GM12892 (cell line): ENCODE measurements around the gene DENND1A.

ENCODE experiments used
- DNase-seq: peaks from one replicate; pipeline ENCODE4 v3.0.0; 2011; ENCODE audit not compliant: insufficient read length
- FAIRE-seq: peaks from 2 replicates; lab custom pipeline; 2011; peaks lifted over from hg19 to GRCh38; lab: Jason Lieb, UNC
- POLR2A ChIP-seq: IDR thresholded peaks from 2 replicates; pipeline ENCODE4 v1.6.1; 2011; ENCODE audit warnings: low read depth, low read length, control low read depth
- POLR2AphosphoS5 ChIP-seq: IDR thresholded peaks from 2 replicates; pipeline ENCODE4 v1.6.1; 2011; ENCODE audit warnings: low read depth, low read length, control low read depth
- TAF1 ChIP-seq: IDR thresholded peaks from 2 replicates; pipeline ENCODE4 v1.6.1; 2011; ENCODE audit warnings: low read depth, mild to moderate bottlenecking, control low read depth, low read length, borderline replicate concordance

The DENND1A gene

DNA sequence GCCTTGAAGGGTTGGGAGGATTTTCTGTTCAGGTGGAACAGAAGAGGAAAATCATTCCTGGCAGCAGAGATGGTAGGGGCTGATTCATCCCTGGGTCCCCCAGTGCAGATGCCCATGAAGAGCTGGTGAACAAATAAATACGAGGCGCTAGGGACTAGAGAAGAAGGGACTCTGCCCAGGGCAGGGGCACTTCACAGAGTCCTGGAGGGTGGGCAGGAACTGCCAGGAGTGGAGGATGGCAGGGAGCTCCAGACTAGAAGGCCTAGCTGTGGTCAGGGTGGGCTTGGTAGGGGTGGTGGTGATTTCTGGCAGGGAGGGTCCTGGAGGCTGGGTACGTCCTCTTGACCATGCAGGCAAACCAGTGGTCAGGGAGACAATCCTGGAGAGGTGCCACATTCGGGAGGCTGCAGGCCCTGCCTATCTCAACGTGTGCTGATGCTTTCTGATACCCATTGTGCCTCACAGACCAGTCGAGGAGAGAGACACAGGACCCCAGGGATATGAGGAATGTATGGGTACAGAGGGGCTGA lies 504.0 kb downstream of the DENND1A start:
- no peak for TF ChIP-seq TAF1
- no peak for TF ChIP-seq POLR2A
- TF ChIP-seq POLR2AphosphoS5: no peak
- DNase-seq: no peak
- FAIRE-seq: no peak

DNA sequence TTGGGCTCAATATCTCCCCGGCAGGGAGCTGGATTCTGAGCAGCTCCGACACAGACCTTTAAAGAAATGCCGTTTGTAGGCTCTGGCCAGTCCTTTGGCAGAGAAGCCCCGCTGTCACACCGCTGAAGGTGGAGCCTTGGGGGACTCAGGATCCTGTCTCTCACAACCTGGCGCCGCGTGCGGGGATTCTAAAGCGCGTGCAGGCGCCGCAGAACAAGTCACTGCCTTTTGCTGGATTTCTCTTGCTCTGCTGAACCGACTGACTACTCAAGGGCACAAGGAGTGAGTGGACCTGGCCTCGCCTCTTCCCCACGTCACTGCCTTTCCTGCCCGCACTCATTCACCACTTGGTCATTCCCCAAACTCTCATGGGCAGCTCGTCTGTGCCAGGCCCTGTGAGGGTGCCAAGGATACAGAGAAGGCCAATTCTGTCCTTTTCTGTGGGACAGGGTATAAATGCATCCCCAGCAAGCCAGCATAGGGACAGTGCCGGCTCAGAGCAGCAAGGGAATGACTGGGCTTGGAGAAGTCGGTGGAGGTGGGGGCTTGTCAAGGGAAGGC lies 504.6 kb downstream of the DENND1A start:
- DNase-seq (no peak), FAIRE-seq (no peak)
- TF ChIP-seq POLR2AphosphoS5 (no peak), TAF1 (no peak), POLR2A (no peak)

DNA sequence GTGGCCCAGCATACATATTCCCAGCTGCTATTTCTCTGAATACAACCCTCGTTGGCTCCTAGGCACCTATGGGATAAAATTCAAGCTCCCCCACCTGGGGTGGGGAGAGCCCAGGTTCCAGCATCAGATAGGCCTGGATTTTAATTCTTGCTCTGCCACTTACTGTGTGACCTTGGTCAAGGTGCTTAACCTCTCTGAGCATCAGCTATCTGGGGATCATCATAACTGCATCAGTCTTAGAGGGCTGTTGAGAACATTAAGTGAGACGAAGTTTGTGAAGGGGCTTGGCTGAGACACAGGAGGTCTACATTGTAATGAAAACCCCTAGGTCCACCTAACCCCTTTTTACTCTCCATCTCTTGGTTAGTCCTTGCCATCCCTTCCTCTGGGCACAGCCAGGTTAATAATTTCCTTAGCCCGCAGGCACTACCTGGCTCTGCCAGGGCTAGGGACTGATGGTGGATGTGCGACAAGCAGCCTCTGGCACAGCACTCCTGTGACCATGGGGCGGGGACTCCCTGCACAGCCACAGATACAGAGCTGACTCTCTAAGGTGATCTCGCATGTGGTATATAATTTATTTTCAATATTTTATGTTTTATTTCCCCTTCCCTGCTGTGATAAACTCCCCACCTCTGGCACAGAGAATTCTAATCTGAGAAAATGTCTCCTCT lies 505.2 kb downstream of the DENND1A start:
- no peak for DNase-seq
- no peak for FAIRE-seq

DNA sequence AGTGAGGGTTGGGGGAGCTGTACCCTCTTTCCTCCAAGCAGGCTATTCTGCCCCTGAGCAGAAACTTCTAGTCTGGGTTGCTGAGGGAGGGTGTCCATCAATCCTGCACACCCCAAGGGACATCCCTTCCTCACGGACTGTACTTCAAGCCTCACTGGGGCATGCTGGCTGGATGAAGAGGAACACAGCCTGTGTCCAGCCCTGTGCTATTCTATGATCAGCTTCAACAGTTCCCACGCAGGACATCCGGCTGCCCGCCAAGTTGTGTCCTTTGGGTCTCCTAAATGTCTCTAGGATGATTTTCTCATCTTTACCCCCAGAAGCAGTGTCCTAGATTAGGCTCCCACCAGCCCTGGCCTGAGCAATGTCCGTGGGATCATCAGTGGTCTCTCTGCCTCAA lies 505.8 kb downstream of the DENND1A start:
- TF ChIP-seq POLR2A (no peak), POLR2AphosphoS5 (no peak), TAF1 (no peak)
- no peak for FAIRE-seq
- no peak for DNase-seq

More for the DNA sequence above, 505.2 kb downstream of the DENND1A start:
- TF ChIP-seq POLR2A: no peak
- no peak for TF ChIP-seq POLR2AphosphoS5
- TF ChIP-seq TAF1: no peak

DNA sequence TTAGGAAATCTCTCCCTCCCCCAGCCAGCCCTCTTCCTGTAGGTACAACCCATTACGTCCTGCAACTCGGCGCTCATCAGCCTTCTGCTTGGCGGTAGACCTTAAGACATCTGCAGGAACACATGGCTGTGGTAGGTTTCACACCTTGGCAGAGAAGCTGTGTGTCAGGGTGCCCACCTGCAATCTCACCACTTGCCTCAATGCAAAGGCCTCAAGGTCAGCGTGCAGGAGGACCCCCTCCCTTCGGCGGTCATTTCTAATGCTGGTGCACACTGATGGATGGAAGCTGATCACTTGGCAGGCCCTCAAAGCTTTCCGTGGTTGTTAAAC lies 506.6 kb downstream of the DENND1A start:
- TF ChIP-seq POLR2A (no peak), TAF1 (no peak)
- DNase-seq (no peak), FAIRE-seq (no peak)

DNA sequence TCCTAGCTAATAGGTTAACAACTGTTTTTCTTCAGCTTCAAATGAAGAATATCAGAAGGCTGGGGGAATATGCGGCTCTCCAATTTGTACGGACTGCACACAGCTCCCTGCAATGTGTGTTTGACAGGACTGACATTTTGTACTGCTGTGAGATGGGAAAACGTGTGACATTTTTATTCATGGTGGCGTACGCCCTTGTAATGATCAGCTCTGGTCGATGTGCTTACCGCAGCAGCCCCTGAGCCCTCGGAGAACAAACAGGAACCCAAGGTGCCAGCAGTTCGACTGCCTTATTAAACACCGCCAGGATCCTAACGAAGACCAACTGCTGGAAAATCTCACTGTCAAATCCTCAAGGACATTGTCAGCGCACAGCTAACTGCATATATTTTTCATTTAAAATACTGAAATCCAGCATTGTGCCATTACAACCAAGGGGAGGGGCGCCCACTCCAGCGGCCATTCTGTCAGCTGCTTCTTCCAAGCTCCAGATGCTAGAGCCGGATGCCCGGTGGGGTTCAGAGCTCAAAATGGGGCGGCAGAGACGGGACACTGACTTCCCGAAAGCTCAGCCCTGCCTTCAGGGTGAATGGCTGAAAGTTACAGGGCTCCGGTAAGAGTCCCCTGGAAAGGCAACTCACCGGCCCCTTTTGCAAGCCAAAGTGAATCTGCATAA lies 507.2 kb downstream of the DENND1A start:
- TF ChIP-seq POLR2AphosphoS5 (no peak), POLR2A (no peak), TAF1 (no peak)
- FAIRE-seq (no peak), DNase-seq (no peak)

DNA sequence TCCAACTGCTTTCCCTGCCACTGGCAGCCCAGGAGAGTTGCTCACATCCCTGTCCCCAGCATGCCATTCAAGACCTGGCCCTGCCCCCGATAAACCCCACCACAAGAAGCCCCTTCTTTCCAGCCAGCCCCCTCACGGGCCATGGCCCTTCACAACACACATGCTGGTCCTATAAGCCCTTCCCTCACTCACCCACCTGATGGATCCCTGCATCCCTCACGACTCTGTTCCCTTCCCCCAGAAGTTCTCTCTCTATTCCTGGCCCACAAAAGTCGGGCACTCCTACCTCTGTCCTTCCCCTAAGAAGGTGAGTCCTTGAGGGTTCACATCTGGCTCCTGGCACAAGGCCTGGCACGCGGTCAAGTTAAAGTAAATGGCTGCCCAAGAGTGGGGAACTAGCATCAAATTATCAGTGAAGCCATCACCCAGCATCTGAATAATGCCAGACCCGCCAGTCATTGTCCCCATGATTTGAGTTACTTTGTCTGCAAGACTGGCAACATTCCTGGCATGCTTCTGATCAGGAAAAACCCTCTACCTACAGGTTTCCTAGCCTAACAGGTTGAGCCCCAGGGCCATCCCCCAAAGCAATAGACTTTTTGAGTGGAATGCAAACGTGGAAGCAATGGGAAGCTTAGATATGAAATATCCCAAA lies 508.0 kb downstream of the DENND1A start:
- TF ChIP-seq TAF1 (no peak), POLR2AphosphoS5 (no peak), POLR2A (no peak)
- FAIRE-seq (no peak), DNase-seq (no peak)

DNA sequence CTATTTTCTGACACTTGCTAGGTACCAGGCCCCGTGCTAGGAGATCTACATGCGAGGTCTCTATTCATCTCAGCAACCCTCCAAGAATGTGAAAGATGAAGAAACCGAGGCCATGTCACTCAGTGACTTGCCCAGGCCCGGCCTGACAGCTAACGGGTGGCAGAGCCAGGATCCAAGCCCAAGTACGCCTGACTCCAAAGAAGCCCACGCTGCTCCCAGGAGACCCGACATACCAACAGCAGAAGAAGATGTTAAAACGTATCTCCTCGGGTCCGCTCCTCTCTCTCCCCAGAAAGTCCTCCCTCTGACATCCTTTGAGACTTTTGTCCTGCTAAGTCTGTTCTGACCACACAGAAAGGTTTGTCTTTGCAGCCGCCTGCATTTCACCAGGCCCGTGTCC lies 508.7 kb downstream of the DENND1A start:
- TF ChIP-seq TAF1 (no peak), POLR2A (no peak), POLR2AphosphoS5 (no peak)
- FAIRE-seq: no peak
- no peak for DNase-seq

DNA sequence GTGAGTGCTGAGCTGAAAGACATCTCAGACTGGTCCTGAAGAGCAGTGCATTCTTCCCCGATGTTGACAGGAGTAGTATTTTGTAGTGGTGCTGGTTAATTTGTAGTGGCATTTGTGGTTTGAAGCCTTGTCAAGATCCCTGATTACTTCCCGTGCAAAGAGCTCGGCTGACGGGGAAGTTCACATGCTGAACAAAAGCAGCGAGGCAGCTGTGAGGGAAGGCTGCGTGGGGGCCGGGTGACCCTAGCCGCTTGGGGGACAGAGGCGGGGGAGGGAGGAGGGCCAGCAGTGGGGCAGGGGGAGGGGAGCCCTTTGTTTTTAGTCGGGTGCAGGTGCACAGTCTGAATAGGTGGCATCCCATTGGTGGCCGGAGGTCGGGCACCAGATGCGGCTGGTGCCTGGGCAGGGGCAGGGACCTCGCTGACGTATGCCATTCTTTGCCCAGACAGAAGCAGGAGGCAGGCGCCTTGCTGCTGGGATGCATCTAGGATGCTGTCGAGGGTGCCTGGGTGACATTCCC lies 509.3 kb downstream of the DENND1A start:
- FAIRE-seq (no peak), DNase-seq (no peak)
- TF ChIP-seq POLR2A (no peak), TAF1 (no peak), POLR2AphosphoS5 (no peak)

DNA sequence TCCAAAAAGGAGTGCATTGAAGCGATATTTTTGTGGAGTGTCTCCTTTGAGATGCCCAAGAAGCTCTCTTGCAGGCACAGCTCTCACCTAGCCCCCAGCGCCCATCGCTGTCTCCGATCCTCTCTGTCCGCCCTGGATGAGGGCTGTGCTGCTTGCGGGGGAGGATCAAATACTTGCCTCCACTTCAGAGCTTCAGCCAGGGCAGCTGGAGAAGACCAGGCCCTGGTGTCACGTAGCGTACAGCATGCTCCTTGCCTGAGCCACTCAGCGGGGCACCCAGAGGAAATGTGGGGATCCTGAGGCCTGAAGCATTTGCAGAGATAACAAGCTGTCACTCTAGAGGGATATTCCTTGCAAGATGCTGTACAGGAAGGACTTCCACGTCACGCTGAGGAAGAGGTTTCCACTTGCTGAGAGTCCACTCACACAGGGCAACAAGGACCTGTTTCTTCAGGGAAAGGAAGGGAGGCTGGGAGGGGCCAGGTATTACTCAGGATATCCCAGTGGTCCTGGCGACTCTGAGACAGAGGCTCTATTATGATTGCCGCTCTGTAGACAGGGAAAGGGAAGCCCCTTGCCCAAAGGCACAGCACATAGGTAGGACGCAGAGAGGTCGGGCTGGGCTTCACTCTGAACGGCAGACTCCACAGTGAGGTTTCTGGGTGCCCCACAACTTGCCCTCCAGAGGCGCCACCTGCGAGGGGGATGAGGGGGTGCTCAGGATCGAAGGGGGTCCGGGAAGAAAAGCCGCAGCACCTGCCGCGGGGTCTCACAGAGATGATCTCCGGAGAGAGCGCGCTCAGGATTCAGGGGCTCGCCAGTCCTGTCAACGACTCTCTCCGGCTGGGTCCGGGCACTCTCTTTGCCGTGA lies 510.0 kb downstream of the DENND1A start:
- FAIRE-seq (no peak), DNase-seq (no peak)
- TF ChIP-seq POLR2A (no peak), POLR2AphosphoS5 (no peak), TAF1 (no peak)

DNA sequence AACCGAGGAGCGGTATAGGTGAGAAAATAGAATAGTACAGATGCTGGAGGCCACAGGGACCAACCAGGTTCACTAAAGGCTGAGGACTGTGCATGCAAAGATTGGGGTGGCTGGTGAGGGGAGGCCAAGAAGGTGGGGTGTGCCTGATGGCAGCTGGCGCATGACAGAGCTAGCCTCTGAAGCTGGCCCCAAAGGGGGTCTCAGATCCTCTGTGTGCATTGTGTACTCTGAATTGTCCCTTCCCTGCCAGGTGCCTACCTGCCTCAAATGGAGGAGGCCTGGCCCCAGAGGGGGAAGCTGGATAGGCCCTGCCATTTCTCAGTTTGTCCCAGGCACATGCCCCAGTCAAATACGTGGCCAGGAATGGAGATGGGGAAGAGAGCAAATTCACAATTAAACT lies 510.8 kb downstream of the DENND1A start:
- DNase-seq: no peak
- no peak for TF ChIP-seq POLR2AphosphoS5
- no peak for TF ChIP-seq TAF1
- TF ChIP-seq POLR2A: no peak
- no peak for FAIRE-seq

DNA sequence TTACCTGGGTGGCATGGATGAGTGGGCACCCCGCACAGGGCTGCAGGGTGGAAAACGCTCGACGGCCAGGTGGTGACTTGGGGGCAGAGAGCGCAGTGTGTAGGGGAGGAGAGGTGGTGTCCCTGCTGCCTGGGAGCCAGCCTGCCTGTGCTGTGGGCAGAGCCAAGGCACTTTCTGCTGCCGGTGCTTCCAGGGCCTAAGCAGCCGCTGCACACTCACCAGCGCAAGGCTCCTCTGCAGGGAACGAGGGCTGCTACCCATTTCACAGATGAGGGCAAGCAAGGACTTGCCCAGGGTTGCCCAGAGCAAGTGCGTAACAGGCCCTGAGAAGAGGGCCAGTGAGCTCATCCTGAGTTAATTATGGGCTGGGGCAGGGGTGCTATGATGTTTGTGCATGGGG lies 511.4 kb downstream of the DENND1A start:
- no peak for DNase-seq
- FAIRE-seq: no peak
- no peak for TF ChIP-seq TAF1
- TF ChIP-seq POLR2A: no peak
- TF ChIP-seq POLR2AphosphoS5: no peak

DNA sequence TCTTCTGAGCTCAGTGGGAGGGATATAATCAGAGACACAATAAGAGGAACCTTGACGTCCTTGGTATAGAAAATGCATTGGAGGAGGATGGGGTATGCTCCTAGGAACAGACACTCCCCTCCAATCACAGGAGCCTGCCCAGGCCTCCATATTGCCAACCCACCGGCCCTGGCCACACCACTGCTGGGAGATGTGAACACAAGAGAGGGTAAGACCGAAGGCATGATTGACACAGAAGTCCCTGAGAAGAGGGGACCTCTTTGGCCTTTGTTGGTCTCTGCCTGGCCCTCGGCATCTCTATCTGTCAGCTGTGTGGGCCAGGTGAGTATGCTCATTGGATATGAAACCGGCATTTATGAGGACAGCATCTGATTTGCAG lies 511.9 kb downstream of the DENND1A start:
- TF ChIP-seq POLR2AphosphoS5: no peak
- no peak for TF ChIP-seq POLR2A
- TF ChIP-seq TAF1: no peak
- no peak for FAIRE-seq

More for the DNA sequence above, 511.9 kb downstream of the DENND1A start:
- DNase-seq: no peak
